Measurements from ENCODE around the gene CCDC141.

The CCDC141 gene

GRCh38 chr2:178787155-178787554, 262.8 kb downstream of the CCDC141 start:
- TF ChIP-seq ZNF70 (CRISPR knock-in tag; IDR thresholded peaks at IDR 0.05) (no peak), ISL1 (CRISPR knock-in tag; IDR thresholded peaks at IDR 0.05) (no peak), OSR1 (CRISPR knock-in tag; IDR thresholded peaks at IDR 0.05) (no peak), ZC3H10 (CRISPR knock-in tag; IDR thresholded peaks at IDR 0.05) (no peak), ZNF8 (CRISPR knock-in tag; IDR thresholded peaks at IDR 0.05) (no peak), TSHZ2 (CRISPR knock-in tag; IDR thresholded peaks at IDR 0.05) (no peak), GLIS3 (CRISPR knock-in tag; IDR thresholded peaks at IDR 0.05) (no peak), PPARA (CRISPR knock-in tag; IDR thresholded peaks at IDR 0.05; ENCODE audit: borderline replicate concordance) (no peak), ZNF565 (CRISPR knock-in tag; conservative IDR thresholded peaks at IDR 0.05; ENCODE audit: low read depth) (no peak), ZFP30 (CRISPR knock-in tag; IDR thresholded peaks at IDR 0.05) (no peak), ZFP3 (CRISPR knock-in tag; IDR thresholded peaks at IDR 0.05) (no peak), ARNTL (CRISPR knock-in tag; IDR thresholded peaks at IDR 0.05; ENCODE audit: borderline replicate concordance, low read depth) (no peak), RARB (CRISPR knock-in tag; IDR thresholded peaks at IDR 0.05) (no peak)
- TF ChIP-seq, protein P1, sequence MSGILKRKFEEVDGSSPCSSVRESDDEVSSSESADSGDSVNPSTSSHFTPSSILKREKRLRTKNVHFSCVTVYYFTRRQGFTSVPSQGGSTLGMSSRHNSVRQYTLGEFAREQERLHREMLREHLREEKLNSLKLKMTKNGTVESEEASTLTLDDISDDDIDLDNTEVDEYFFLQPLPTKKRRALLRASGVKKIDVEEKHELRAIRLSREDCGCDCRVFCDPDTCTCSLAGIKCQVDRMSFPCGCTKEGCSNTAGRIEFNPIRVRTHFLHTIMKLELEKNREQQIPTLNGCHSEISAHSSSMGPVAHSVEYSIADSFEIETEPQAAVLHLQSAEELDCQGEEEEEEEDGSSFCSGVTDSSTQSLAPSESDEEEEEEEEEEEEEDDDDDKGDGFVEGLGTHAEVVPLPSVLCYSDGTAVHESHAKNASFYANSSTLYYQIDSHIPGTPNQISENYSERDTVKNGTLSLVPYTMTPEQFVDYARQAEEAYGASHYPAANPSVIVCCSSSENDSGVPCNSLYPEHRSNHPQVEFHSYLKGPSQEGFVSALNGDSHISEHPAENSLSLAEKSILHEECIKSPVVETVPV (CRISPR knock-in tag; IDR thresholded peaks at IDR 0.05), result no peak
- TF ChIP-seq, protein P2, sequence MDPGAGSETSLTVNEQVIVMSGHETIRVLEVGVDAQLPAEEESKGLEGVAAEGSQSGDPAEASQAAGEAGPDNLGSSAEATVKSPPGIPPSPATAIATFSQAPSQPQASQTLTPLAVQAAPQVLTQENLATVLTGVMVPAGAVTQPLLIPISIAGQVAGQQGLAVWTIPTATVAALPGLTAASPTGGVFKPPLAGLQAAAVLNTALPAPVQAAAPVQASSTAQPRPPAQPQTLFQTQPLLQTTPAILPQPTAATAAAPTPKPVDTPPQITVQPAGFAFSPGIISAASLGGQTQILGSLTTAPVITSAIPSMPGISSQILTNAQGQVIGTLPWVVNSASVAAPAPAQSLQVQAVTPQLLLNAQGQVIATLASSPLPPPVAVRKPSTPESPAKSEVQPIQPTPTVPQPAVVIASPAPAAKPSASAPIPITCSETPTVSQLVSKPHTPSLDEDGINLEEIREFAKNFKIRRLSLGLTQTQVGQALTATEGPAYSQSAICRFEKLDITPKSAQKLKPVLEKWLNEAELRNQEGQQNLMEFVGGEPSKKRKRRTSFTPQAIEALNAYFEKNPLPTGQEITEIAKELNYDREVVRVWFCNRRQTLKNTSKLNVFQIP (CRISPR knock-in tag; IDR thresholded peaks at IDR 0.05; ENCODE audit: borderline replicate concordance, low read depth), result no peak
- no peak for ATAC-seq

- TF ChIP-seq CSDC2 (CRISPR knock-in tag; IDR thresholded peaks at IDR 0.05) (no peak), BACH2 (CRISPR knock-in tag; IDR thresholded peaks at IDR 0.05; ENCODE audit: borderline replicate concordance) (no peak), ZFP30 (CRISPR knock-in tag; IDR thresholded peaks at IDR 0.05) (no peak), ZNF8 (CRISPR knock-in tag; IDR thresholded peaks at IDR 0.05) (no peak), ZNF70 (CRISPR knock-in tag; IDR thresholded peaks at IDR 0.05) (no peak), RARB (CRISPR knock-in tag; IDR thresholded peaks at IDR 0.05) (no peak), PPARA (CRISPR knock-in tag; IDR thresholded peaks at IDR 0.05; ENCODE audit: borderline replicate concordance) (no peak), ISL1 (CRISPR knock-in tag; IDR thresholded peaks at IDR 0.05) (no peak), OSR1 (CRISPR knock-in tag; IDR thresholded peaks at IDR 0.05) (no peak), SNAI2 (CRISPR knock-in tag; IDR thresholded peaks at IDR 0.05) (no peak), ZC3H10 (CRISPR knock-in tag; IDR thresholded peaks at IDR 0.05) (no peak), TCF4 (CRISPR knock-in tag; IDR thresholded peaks at IDR 0.05; ENCODE audit: borderline replicate concordance) (no peak), TSHZ2 (CRISPR knock-in tag; IDR thresholded peaks at IDR 0.05) (no peak), TOX (CRISPR knock-in tag; IDR thresholded peaks at IDR 0.05; ENCODE audit: borderline replicate concordance) (no peak)
- TF ChIP-seq, protein P3, sequence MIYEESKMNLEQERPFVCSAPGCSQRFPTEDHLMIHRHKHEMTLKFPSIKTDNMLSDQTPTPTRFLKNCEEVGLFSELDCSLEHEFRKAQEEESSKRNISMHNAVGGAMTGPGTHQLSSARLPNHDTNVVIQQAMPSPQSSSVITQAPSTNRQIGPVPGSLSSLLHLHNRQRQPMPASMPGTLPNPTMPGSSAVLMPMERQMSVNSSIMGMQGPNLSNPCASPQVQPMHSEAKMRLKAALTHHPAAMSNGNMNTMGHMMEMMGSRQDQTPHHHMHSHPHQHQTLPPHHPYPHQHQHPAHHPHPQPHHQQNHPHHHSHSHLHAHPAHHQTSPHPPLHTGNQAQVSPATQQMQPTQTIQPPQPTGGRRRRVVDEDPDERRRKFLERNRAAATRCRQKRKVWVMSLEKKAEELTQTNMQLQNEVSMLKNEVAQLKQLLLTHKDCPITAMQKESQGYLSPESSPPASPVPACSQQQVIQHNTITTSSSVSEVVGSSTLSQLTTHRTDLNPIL (CRISPR knock-in tag; IDR thresholded peaks at IDR 0.05; ENCODE audit: low read depth), result no peak
- TF ChIP-seq, protein P1 (CRISPR knock-in tag; IDR thresholded peaks at IDR 0.05), result no peak
- TF ChIP-seq, protein P4, sequence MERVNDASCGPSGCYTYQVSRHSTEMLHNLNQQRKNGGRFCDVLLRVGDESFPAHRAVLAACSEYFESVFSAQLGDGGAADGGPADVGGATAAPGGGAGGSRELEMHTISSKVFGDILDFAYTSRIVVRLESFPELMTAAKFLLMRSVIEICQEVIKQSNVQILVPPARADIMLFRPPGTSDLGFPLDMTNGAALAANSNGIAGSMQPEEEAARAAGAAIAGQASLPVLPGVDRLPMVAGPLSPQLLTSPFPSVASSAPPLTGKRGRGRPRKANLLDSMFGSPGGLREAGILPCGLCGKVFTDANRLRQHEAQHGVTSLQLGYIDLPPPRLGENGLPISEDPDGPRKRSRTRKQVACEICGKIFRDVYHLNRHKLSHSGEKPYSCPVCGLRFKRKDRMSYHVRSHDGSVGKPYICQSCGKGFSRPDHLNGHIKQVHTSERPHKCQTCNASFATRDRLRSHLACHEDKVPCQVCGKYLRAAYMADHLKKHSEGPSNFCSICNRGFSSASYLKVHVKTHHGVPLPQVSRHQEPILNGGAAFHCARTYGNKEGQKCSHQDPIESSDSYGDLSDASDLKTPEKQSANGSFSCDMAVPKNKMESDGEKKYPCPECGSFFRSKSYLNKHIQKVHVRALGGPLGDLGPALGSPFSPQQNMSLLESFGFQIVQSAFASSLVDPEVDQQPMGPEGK (CRISPR knock-in tag; IDR thresholded peaks at IDR 0.05; ENCODE audit: borderline replicate concordance), result no peak
- ATAC-seq, result no peak
Measured at GRCh38 chr2:178783889-178784288, 266.0 kb downstream of the CCDC141 start.
